Hepatocyte (in vitro differentiated cells): ENCODE data around the gene WDFY2.

Experiments used
- CTCF ChIP-seq: fragments of 200-600 bp; sonication (generic); IDR thresholded peaks from 2 replicates; pipeline ENCODE4 v1.5.1; 2016; ENCODE audit warnings: antibody characterized with exemption, mild to moderate bottlenecking; ENCODE audit not compliant: poor library complexity
- EZH2 ChIP-seq: fragments of 200-600 bp; sonication (generic); IDR thresholded peaks from 2 replicates; pipeline ENCODE4 v1.6.1; 2016; ENCODE audit warnings: antibody characterized with exemption, mild to moderate bottlenecking, borderline replicate concordance
- EZH2phosphoT487 ChIP-seq: fragments of 200-600 bp; sonication (generic); IDR thresholded peaks from one replicate; pipeline ENCODE4 v1.6.1; 2018; ENCODE audit warnings: antibody characterized with exemption, mild to moderate bottlenecking, low read depth, moderate library complexity; ENCODE audit not compliant: unreplicated experiment, severe bottlenecking

- no peak for TF ChIP-seq EZH2
- TF ChIP-seq CTCF, result no peak
- TF ChIP-seq EZH2phosphoT487, result no peak
Observed at GRCh38 chr13:51770160-51770559, 185.9 kb downstream of the WDFY2 start.
